CD4-positive, alpha-beta T cell treated with Interleukin-17A for 1 hour (primary cell): ENCODE measurements around the gene STAC3.

Source experiments
- DNase-seq: peaks from one replicate; pipeline ENCODE4 v3.0.0-alpha.2; 2020

STAC3 gene

DNA sequence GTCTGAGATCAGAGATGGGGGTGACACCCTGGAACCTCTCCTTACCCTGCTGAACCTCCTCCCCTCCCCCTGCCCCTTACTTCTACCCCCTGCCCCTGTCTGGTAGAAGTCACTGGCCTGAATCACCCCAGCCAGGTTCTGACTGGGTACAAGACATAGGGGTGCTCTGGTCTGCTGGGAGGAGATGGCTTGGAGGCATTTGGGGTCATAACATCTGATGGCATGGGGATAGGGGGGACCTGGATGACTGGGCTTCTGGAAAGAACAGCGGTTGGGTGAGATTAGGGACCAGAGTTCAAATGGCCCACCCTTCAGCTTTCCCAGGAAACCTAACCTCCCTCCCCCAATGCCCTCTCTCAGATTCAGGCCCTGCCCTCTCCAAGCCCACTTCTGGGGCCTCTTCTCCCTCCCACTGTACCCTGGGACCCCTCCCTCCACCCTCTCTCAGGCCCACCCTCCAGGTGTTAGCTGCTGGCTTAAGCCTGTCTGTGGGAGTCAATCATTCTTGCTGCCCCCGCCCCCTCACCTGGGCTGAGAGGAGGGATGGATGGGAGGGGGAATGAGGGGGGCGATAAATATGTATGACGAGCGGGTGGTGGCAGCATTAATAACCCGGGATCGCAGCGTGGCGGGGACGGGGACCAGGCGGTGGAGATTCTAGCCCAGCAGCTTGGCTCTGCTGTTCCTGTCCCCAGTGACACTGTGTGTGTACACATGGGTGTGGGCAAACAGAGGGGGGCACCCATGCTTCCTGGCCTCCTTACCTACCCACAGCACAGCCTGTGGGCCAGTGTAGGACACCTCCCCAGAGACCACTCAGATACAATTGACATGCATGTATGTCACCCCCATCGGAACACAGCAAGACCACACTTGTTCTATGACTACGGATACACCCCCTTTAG lies 28.4 kb downstream of the STAC3 start:
- DNase-seq = no peak

DNA sequence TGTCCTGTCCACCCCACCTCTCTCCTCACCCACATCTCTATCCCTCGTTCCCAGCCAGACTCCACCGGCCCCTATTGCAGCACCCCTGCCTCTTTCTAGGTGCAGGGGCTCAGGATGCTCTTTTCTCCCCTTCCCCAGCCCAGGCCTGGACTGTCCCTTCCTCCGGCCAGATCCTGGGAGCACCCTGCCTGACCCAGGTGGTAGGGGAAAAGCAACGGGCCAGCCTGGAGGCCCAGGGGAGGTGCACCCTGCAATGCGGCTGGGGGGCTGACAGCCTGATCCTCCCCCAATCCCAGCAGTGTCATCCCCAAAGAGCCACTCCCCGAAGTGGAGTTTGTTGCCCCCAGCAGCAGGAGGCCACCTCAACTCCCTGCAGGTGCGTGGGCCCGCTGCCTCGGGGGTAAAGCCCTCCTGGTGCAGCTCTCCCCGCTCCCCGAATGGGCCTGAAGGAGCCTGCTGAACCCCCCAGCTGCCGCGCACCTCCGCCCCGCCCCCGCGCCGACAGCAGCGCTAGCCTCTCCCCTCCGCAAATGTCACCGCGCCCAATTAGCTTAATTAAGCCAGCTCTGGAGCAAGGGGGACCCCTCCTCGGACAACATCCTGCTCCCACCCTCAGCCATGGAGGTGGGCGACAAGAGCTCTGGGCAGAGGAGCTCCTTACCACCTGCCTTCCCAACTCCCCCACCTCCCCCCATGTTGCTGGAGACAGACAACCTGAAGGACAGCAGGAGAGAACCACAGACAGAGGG lies 29.6 kb downstream of the STAC3 start:
- DNase-seq = no peak

- DNase-seq = no peak
Measured at GRCh38 chr12:57220770-57221168, 30.2 kb downstream of the STAC3 start.

GRCh38 chr12:57219993-57220754 lies 30.8 kb downstream of the STAC3 start:
- DNase-seq = no peak

DNA sequence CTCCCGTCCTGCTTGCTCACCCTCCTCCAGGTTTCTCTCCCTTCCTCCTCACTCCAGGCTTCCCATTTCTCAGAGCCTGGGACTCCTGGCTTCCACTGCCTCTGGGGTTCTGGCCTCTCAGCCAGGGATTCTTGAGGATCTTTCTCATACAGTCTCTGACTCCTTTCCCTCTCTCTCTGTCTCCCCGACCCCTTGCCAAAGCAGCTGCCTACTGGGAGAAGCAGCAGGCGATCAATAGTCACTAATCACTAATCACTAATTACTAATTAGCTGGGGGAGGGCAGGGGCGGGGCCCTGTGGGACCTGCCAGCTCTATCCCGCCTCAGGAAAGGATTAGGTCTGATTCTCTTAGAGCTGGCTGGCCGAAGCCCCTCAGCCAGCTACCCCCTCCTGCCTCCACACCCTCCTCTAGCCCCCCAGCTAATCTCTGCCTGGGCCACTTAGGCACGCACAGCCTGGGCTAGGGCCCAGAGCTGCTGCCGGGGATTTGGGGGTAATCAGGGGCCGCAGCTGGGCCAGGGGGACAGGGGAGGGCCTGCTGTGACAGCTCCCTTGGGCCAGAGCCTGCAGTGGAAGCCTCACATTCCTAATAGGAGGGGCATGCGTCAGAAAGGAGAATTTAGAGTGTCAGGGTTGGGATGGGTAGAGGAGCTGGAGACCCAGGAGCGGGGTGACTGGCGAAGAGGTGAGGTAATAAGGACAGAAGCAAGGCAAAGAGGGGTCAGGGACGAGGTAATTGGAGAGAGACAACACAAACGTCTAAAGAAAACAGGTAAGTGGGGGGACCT lies 31.6 kb downstream of the STAC3 start:
- no peak for DNase-seq

- DNase-seq = no peak
Measured at GRCh38 chr12:57218030-57218853, 32.7 kb downstream of the STAC3 start.

- DNase-seq = peak; percentile 54
Measured at GRCh38 chr12:57216921-57217879, 33.8 kb downstream of the STAC3 start.

DNA sequence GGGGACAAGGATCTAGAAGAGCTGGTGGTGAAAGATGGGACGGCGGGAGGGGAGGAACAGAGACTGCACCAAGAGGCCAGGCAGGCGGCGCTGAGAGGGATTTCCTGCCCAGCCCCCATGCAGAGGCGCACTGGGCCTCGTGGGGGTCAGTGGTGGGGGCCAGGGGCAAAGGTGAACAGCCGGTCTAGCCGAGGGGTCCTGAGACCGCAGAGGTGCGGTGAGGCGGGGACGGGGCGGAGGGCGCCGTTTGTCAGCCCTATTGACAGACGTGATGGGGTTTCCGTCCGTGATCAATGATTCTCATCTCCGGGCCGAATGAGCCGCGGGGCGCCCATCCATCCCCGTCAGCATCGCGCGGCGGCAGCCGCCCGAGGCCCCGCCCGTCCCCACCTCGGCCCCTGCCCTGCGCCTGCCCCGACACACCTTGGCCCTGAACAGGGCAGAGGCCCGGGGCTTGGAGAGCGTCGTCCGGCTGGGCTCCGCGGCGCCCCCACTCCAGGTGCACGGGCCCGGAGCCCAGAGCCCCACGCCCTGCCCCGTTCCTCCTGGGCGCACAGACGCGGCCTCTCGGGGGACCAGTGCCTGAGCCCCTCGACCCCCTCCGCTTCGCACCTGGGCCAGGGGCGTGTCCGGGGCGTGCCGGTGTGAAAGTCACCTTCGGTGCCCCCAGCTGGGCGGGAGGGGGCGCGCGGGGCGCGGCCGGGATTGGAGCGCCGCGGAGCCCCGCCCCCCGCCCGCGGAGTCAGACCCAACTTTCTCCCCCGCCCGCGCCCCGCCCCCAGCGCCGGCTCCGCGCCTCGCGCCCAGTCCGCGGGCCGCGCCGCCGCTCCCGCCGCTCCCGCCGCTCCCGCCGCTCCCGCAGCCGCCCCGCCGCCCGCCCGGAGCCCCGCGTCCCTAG lies 34.7 kb downstream of the STAC3 start, which contains the start of gene NXPH4:
TSS of gene NXPH4 (plus strand) at position 781 of the 898 bp plus-strand sequence. CDS start 176 bp downstream, outside the sequence.
- peak; percentile 63 for DNase-seq

GRCh38 chr12:57215668-57216013 lies 35.3 kb downstream of the STAC3 start:
- DNase-seq = peak; percentile 62

DNA sequence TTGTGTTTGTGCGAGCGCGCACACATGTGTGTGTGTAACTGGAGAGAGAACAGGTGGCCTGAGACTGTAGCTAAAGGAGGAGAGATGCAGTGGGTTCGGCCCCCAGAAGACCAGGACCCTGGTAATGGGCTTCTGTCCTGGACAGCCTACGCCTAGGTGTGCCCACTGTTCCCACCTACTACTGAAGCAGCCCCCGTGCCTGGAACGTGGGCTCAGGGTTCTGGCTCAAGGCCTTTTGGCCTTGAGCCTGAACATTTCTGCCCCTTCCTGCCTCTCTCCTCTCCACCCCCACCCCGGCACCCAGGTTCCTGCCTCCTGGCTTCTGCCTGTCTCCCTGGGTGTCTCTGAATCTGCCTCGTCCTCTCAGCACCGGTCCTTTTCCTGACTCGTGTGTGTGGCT lies 35.9 kb downstream of the STAC3 start:
- no peak for DNase-seq

DNA sequence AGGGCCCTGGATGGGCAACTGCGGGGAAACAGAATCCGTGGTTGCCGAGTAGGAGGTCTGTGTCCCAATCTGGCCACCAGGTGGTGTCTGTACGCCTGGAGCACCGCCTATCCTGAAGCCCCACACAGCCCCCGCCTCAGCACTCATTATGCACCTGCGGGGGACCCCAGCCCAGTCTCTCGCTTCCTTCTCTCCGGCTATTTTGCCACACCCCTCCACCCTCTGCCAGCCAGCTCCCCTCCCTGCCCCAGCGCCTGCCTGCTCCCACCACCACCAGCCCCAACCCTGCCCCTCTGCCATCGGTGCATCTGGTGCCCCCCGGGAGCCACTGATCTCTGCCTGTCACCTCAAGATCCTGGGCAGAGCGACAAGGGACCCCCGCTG lies 36.6 kb downstream of the STAC3 start:
- peak; percentile 75 for DNase-seq

DNA sequence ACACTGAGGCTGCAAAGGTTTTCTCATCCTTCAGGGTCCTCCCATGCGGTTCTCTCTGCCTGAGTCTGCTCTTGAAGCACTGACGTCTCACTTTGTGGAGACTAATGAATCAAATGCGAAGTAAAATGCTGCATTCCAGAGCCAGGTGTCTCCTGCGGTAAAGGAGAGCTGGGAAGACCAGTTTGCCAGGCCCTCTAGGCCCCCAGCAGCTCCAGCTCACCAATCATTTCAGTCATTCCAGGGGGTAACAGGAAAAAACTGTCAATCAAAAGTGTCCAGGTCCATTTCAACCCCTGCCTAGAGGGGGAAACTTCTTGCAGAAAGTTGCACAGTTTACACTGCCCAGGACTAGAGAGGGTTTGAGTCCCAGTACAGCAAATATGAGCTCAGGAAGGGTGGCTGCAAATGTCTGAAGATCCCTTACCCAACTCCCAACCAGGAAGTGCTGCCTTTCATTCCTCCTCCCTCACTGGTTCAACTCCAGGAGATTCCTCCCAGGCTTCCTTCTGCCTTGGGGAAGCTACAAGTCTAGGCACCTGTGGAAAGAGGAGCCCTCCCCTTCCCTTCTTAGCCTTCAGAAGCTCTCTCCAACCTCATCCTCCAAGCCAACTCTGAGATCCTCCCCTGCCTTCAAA lies 37.1 kb downstream of the STAC3 start:
- no peak for DNase-seq

DNA sequence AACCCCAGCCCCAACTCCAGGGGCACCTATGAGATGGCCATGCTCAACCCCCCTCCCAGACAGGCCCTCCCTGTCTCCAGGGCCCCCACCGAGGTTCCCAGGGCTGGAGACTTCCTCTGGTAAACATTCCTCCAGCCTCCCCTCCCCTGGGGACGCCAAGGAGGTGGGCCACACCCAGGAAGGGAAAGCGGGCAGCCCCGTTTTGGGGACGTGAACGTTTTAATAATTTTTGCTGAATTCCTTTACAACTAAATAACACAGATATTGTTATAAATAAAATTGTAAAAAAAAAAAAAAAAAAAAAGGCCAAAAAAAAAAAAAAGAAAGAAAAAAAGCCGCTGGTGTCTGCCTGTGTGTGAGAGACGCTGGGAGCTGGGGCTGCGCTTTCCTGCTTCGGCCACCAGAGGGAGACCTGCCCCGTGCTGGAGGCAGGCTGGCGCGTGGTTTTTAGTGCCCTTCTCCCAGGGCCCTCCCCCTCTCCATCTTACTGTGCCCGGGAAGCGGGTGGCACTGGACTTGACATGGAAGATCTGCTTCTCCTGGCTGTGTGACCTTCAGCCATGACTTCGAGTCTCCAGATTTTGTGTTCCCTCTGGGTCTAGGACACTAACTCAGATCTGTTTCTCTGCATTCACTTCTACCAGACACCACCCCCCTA lies 37.8 kb downstream of the STAC3 start:
- DNase-seq = peak; percentile 89

- DNase-seq = no peak
Measured at GRCh38 chr12:57212701-57213057, 38.3 kb downstream of the STAC3 start.

GRCh38 chr12:57211791-57212700 lies 38.9 kb downstream of the STAC3 start:
- DNase-seq = no peak

DNA sequence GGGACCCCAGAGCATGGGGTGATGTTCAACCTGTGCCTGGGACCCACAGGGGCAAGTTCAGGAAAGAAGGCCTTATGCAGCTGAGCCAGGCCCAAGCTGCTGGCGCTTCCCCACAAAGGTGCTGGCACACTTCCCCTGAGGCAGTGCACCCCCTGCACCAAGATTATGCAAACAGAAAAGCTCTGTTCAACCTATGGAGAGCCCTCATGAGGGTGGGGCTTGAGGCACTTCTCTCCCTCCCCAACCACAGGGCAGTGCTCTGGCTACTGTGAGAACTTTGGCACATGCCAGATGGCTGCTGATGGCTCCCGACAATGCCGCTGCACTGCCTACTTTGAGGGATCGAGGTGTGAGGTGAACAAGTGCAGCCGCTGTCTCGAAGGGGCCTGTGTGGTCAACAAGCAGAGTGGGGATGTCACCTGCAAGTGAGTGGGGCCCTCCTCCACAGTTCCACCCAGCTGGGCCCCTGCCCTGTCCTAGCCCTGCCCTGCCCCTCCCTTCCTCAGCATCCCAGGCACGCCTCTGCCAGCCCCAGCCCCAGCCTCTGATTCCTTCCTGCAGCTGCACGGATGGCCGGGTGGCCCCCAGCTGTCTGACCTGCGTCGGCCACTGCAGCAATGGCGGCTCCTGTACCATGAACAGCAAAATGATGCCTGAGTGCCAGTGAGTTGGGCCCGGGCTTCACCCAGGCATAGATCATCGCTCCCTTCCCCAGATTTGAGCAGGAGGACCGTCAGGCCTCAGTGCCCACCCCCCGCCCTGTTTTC lies 39.9 kb downstream of the STAC3 start:
- no peak for DNase-seq
